ENCODE results near the gene DTX1.
A peak's percentile ranks its signal among the peaks of the same experiment; 100 is the strongest.

DTX1 gene

DNA sequence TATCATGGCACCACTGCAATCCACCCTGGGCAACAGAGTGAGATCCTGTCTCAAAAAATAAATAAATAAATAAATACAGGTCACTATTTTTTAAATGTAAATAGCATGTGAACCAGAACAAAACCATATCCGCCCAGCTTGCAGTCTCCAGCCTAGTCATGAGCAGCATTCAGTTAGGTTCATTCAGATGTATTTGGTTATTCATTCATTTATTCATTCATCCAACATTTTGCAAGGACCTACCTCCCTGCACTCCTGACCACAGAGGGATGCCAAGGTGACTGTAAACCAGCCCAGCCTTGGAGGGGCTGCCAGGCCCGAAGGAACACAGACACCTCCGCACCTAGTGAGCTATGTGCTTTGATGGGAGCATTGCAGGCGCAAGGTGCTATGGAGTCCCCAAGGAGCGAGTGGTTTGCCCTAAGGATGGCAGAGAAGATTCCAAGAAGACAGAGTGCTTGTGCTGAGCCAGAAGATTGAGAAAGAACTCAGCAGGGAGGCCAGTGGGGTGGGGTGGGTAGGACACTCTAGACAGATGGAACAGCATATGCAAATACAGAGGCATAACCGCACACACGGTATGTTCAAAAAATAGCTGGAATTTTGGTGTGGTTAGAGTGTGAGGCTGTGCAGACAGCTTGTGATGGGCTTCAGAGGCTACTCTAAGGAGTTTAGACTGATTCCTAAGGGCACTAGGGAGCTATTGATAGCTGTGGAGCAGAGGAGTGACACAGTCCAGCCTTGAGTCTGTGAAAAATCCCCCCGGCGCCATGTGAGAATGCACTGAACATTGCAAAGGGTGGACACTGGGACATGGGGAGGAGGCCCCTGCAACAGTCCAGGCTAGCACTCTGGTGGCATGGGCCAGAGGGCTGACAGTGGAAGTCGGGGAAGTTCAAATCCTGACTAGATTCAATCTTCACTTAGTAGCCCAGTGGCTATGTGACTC lies 11.7 kb downstream of the DTX1 start:
- H3K27ac ChIP-seq = no peak overlapping the region
- TF ChIP-seq, protein P1, sequence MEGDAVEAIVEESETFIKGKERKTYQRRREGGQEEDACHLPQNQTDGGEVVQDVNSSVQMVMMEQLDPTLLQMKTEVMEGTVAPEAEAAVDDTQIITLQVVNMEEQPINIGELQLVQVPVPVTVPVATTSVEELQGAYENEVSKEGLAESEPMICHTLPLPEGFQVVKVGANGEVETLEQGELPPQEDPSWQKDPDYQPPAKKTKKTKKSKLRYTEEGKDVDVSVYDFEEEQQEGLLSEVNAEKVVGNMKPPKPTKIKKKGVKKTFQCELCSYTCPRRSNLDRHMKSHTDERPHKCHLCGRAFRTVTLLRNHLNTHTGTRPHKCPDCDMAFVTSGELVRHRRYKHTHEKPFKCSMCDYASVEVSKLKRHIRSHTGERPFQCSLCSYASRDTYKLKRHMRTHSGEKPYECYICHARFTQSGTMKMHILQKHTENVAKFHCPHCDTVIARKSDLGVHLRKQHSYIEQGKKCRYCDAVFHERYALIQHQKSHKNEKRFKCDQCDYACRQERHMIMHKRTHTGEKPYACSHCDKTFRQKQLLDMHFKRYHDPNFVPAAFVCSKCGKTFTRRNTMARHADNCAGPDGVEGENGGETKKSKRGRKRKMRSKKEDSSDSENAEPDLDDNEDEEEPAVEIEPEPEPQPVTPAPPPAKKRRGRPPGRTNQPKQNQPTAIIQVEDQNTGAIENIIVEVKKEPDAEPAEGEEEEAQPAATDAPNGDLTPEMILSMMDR (conservative IDR thresholded peaks at IDR 0.05) = no peak

DNA sequence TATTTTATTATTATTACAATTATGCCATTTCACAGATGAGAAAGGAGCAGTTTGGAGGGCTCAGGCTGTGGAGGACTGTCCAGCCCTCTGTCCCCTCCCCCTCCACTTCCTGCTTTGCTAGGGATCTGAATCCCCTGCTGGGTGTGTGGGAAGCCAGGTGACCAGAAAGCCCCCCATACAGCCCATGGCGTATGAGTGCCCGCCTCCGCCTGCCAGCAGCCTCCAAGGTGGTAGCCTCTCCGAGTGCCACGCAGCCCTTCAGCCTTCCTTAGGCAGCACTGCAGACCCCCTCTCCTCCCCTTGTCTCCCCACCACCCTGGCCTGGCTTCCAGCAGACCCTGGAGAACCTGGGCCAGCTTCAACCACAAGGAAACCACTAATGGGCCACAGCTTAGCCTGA lies 12.6 kb downstream of the DTX1 start:
- H3K27ac ChIP-seq = no peak overlapping the region
- TF ChIP-seq, protein P1 (conservative IDR thresholded peaks at IDR 0.05) = no peak

DNA sequence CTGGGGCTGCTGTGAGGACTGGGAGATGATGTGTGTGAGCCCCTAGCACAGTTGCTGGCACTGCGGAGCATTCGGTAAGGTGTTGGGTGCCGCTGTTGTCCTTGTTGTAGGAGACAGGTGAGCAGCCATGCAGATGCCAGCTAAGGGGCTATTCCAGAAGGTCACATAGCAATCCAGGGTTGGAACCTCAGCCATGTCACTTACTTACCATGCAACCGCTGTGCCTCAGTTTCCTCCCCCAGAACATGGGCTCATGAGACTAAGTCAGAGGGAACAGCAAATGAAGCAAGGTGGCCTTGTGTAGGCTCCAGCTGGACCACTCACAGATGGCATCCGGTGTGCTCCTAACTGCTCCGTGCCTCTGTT lies 13.2 kb downstream of the DTX1 start:
- H3K27ac ChIP-seq = no peak overlapping the region
- TF ChIP-seq, protein P1 (conservative IDR thresholded peaks at IDR 0.05) = no peak

DNA sequence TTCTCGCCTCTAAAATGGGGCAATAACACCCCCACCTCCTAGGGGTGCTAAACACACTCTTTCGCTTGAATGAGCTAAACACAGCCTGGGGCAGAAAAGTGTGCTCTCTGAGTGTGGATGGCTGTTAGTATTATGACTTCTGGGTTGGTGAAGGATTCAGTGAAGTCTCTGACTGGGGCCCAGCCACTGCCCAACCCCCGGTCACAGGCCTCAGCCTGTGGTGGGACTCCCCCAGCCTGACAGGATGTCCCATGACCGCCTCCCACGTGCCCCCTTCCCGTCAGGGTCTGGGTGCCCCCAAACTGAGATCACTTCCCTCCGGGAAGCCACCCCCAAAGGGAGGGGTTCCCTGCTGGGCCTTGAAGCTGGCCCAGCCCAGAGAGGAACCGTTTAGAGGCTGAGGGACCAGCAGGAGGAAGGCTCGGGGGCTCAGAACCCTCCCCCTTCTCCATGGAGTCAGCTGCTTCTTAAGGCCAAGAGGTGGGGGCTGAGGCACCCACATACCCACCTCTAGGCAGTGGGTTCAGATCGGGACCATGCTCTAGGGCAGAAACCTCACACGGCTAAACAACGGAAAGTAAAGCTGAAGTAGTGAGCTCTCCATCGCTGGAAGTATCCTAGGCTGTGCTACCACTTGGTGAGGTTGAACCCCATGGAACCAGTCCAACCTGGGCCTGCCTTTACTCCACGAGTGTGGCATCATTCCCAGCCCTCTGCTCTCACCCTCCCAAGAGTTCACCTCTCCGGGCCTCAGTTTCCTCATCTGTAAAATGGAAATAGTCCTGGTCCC lies 13.8 kb downstream of the DTX1 start:
- H3K27ac ChIP-seq = no peak overlapping the region; the same call in 1 of the 2 replicates
- TF ChIP-seq, protein P1 (conservative IDR thresholded peaks at IDR 0.05) = no peak

DNA sequence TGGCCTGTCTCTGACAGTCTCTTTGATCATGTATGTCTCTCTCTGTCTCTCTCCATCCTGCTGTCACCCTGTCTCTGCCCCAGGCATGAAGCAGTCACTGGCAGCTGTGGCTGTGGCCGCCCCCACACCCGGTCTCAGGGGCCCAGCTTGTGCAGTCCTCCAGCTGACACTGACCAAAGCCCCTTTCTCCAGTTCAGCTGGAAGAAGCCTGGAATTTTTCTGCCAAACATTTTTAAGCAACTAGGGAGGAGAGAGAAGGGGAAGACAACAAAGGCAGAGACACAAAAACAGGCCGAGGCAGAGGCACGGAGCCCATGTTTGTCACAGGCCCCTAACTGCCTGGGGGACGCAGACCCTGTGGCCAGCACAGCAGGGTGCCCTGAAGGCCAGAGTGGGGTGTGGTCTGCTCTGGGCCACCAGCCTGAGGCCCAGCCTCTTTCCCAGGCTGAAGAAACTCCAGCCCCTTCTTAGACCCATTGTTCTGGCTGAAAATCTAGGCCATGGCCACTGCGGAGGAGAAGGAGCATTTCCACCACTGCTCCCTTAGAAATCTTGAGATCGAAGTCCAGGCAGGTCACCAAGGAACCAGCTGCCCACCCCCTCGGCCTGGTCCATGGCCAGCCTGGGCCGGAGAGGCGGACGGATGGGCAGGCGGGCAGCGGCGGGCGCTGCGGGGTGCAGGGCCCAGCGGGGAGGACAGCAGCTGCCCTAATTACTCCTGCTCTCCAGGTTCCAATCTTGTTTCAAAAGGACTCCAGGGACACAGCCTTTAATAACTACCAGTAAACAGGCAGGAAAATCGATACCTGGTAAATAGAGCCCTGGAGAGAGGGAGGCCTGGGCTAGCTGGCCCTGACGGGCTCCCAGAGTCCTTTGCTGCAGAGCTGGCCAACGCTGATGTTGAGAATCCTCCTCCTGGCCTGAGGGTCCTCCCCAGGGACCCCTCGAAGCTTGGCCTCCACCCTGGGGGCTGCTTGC lies 14.9 kb downstream of the DTX1 start:
- TF ChIP-seq, protein P1 (conservative IDR thresholded peaks at IDR 0.05) = no peak
- peak overlapping the region; percentile 76 for H3K27ac ChIP-seq

DNA sequence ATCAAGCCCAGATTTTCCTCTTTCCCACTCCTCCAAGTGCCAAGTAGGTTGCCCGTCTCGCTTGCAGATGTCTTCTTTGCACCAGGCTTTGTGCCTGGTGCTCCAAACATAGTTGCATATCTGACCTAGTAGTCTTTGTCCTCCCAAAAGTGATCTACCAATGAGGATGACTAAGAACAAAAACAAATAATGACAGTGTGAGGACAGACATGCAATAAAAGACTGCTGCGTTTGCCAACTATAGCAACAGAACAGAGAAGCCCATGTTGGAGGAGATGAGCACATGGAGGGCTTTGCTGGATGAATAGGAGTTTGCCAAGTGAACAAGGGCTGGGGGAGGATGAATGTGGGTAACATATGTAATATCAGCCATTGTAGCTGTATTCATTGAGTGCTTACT lies 15.6 kb downstream of the DTX1 start:
- peak overlapping the region; percentile 76 for H3K27ac ChIP-seq
- TF ChIP-seq, protein P1 (conservative IDR thresholded peaks at IDR 0.05) = no peak
